Measurements from ENCODE around the gene POR. TPM values are rescaled to one million over a fixed set of nuclear protein-coding genes. Genes with fewer than 3 reads are reported as not detected.

POR gene
- total and polyA plus RNA-seq, 2 of the 13 experiments (the other 11 are each of a cell fraction or from before 2014, with no cell fraction given) = 145 to 266 TPM

DNA sequence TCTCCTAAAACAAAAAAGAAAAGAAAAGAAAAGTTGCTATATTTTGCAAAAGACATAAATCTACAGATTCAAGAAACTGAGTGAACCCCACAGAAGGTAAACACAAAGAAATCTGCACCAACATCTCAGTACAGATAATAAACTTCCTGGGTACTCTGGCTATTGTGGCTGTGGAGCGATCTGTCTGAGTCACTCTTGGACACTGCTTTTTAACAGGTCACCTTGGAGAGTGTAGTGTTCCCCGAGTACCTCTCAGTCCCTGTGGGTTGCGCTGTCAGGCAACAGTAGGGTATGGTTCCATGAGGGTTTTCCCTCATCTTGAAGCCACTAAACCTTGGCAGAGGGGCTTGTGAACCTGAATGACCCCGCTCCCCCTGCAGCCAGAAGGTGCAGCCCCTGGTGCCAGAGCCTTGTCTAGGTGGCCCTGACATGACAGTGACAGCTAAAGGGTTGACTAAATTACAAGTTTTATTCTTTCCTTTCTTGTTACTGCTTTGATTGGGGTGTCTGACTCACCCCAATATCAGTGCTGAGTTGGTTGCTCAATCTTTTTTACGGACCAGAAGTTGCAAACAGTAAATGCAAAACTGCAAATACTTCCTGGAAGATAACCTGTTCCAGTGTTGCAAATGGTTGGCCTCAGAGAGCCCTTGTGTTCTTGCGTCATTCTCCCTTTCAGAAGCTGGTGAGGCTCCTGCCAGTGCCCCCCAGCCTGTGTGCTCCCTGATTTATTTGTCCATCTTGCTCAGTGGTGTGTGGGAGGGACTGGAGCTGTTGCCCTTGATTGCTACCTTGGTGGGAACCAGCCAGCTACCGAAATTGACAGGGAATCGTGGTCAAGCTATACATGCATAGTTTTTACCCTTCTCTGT, 30.6 kb downstream of the POR start (continued):
- no peak for TF ChIP-seq ZFY (CRISPR knock-in tag; IDR thresholded peaks at IDR 0.05)
- no peak for TF ChIP-seq ZNF792 (CRISPR knock-in tag; IDR thresholded peaks at IDR 0.05)
- no peak for TF ChIP-seq ZNF235 (CRISPR knock-in tag; IDR thresholded peaks at IDR 0.05; ENCODE audit: borderline replicate concordance)
- TF ChIP-seq RORA (CRISPR knock-in tag; IDR thresholded peaks at IDR 0.05) = no peak
- no peak for TF ChIP-seq KAT7 (CRISPR knock-in tag; IDR thresholded peaks at IDR 0.05; ENCODE audit: borderline replicate concordance)
- TF ChIP-seq ZNF720 (CRISPR knock-in tag; IDR thresholded peaks at IDR 0.05) = no peak
- no peak for TF ChIP-seq SIX1 (CRISPR knock-in tag; IDR thresholded peaks at IDR 0.05; ENCODE audit: borderline replicate concordance)
- TF ChIP-seq HOXA3 (CRISPR knock-in tag; IDR thresholded peaks at IDR 0.05) = no peak
- TF ChIP-seq PTBP1 (IDR thresholded peaks at IDR 0.05; ENCODE audit: low read depth, low read length, poor library complexity, severe bottlenecking) = no peak
- no peak for TF ChIP-seq TBX3 (IDR thresholded peaks at IDR 0.05; ENCODE audit: borderline replicate concordance)
- no peak for TF ChIP-seq ATF5 (CRISPR knock-in tag; IDR thresholded peaks at IDR 0.05; ENCODE audit: low read depth)
- TF ChIP-seq NCOA5 (CRISPR knock-in tag; IDR thresholded peaks at IDR 0.05) = no peak
- TF ChIP-seq XBP1 (CRISPR knock-in tag; IDR thresholded peaks at IDR 0.05) = no peak
- TF ChIP-seq ZNF564 (CRISPR knock-in tag; IDR thresholded peaks at IDR 0.05) = no peak
- peak in 1 of 2 experiments; percentile 94; a peak in 2 of 4 replicates for TF ChIP-seq ATF4 (CRISPR knock-in tag; IDR thresholded peaks at IDR 0.05)
- no peak for TF ChIP-seq EZH2 (conservative IDR thresholded peaks at IDR 0.05; ENCODE audit: low read depth, low read length)
- TF ChIP-seq POLR2AphosphoS2 (IDR thresholded peaks at IDR 0.05; ENCODE audit: low read depth, low read length) = peak; percentile 40; the same call in 1 of the 2 replicates
- TF ChIP-seq THYN1 (CRISPR knock-in tag; IDR thresholded peaks at IDR 0.05; ENCODE audit: borderline replicate concordance, low read depth) = no peak
- no peak for TF ChIP-seq BRCA1 (CRISPR knock-in tag; IDR thresholded peaks at IDR 0.05)
- TF ChIP-seq PLRG1 (conservative IDR thresholded peaks at IDR 0.05) = no peak
- no peak for TF ChIP-seq ZC3H13 (CRISPR knock-in tag; IDR thresholded peaks at IDR 0.05)
- TF ChIP-seq MEF2D (CRISPR knock-in tag; IDR thresholded peaks at IDR 0.05) = no peak
- no peak for TF ChIP-seq SMAD9 (CRISPR knock-in tag; IDR thresholded peaks at IDR 0.05)
- no peak for TF ChIP-seq ZNF878 (CRISPR knock-in tag; IDR thresholded peaks at IDR 0.05)
- no peak; the same call in 1 of the 2 replicates for TF ChIP-seq ETV5 (CRISPR knock-in tag; IDR thresholded peaks at IDR 0.05; ENCODE audit: borderline replicate concordance)
- TF ChIP-seq ZNF34 (CRISPR knock-in tag; IDR thresholded peaks at IDR 0.05; ENCODE audit: borderline replicate concordance) = 0 out of 2 replicates have a peak, but pooled peaks have one; percentile 58
- no peak for TF ChIP-seq ZNF281 (CRISPR knock-in tag; IDR thresholded peaks at IDR 0.05; ENCODE audit: borderline replicate concordance)
- TF ChIP-seq ZNF776 (CRISPR knock-in tag; IDR thresholded peaks at IDR 0.05) = no peak
- no peak; the same call in 1 of the 2 replicates for TF ChIP-seq SOX5 (CRISPR knock-in tag; IDR thresholded peaks at IDR 0.05; ENCODE audit: borderline replicate concordance)
